HG03558 (cell line): ENCODE results near the gene CA9.

ENCODE experiments used
- ATAC-seq: cut with Tn5 transposase; IDR thresholded peaks from one replicate; pipeline ENCODE4 v1.9.1; 2021; ENCODE audit warnings: moderate number of reproducible peaks; ENCODE audit not compliant: unreplicated experiment; ENCODE audit errors: extremely low read depth

CA9 gene

DNA sequence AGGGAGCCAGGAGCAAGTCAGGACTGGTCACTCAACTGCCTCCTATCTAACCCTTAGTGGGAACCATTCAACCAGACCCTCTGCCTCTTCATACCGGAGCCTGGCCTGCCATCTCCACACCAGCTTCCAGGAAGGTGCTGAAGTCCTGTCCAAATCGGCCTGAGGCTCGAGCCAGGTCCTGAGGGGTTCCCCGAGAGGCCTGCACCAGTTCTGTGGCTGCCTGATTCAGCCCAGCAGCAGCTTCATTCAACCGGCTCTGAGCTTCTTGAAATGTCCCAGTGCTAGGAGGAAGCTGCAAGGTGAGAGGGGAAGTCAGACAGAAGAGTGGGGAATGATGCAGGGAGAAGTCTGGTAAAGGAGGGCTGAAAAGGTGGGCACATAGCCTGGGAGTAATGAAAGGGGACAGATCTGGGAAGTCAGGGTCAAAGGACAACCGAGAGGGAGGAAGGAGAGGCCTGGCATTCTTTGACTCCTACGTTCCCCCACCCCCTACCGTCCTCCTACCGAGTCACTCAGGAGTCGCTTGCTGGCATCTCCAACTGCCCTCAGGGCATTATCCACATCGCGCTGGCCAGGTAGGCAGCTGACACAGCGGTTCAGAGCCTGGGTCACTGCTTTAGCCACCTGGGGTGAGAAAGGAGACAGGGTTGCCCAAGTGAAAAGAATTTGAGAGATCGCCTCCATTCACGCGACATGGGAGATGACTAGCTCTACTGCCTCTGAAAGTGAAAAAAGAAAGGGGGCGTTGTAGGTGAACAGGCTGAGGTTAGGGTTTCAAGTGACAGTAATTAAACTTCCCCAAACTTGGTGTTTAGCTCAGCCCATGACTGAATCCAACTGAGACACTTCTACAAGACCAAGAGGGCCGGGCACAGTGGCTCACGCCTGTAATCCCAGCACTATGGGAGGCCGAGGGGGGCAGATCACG, 38.0 kb downstream of the CA9 start:
- no peak for ATAC-seq

DNA sequence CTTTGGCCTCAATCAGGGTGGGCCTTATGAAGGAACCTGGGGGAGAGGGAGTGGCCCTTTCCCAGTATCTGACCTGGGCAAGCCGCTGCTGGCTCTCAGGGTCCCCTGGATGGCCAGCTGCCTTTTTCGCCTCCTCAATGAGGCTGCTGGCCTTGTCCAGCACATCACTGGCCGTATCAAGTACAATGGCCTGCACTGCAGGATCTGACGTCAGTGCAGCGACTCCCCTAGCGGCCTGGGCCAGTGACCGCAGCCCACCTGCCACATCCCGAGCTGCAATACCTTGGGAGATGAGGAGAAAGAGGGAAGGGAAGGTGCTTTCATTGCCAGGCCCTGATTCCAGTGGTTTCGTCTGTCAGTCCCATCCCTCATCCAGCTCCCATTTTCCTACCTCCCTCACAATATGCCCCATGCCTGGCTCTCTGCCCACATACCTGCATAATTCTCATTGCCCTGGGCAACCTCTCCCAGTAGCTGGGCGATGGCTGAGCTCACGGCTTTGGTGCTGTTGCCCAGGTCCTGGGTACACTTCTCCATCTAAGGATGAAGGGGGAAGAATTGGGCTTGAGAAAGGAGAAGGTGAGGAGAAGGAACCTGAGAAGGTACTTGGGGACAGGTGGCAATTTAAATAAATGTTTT, 39.2 kb downstream of the CA9 start:
- no peak for ATAC-seq

- ATAC-seq: no peak
These were observed 39.9 kb downstream of the CA9 start for GRCh38 chr9:35713578-35713977.

GRCh38 chr9:35714123-35714522, 40.4 kb downstream of the CA9 start:
- no peak for ATAC-seq

DNA sequence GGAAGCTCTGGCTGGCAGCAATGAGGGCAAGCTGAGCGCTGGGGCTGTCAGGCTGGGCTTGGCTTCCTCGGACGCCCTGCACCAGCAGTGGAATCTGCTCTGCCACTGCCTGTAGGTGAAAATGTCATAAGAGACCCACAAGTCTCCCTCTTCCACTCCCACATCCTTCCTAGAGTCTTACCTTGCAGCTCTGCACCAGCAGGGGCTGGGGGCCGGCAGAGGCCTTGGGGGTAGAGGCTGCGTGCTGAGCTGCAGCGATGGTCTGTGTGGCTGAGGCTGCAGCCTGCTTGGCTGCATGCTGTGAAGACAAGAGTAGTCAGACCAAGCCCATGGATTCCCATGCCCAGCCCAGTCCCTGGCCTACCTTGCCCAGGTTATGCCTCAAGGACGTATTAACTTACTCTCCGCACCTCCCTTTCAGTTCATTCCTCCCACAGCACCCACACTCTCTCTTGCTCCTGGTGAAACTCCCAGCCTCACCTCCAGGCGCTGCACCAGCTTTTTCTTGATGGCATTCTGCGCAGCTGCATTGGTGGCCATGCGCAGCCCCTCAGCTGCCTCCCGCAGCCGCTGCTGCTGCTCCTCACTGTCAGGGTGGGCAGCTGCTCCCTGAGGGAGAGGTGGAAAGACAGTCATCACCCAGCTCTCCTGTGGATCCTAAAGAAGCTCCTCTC, 41.0 kb downstream of the CA9 start:
- ATAC-seq: no peak

DNA sequence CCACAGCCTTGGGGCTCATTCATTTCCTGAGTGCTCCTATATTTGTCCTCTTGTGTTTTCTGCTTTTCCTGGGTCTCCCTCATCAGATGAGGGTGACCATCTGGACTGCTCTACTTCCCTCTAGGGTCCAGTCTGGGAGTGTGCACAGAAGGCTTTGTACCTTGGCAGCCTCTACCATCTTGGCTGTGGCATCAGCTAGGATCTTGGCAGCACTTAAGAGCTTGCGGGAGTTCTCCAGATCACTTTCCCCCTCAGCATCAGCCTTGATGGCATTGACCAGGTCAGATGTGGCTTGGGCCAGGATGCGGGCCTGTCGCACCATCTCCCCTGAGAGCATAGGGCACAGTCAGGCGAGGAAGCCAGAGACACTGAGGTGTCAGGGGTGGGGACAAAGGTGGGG, 42.5 kb downstream of the CA9 start:
- no peak for ATAC-seq

DNA sequence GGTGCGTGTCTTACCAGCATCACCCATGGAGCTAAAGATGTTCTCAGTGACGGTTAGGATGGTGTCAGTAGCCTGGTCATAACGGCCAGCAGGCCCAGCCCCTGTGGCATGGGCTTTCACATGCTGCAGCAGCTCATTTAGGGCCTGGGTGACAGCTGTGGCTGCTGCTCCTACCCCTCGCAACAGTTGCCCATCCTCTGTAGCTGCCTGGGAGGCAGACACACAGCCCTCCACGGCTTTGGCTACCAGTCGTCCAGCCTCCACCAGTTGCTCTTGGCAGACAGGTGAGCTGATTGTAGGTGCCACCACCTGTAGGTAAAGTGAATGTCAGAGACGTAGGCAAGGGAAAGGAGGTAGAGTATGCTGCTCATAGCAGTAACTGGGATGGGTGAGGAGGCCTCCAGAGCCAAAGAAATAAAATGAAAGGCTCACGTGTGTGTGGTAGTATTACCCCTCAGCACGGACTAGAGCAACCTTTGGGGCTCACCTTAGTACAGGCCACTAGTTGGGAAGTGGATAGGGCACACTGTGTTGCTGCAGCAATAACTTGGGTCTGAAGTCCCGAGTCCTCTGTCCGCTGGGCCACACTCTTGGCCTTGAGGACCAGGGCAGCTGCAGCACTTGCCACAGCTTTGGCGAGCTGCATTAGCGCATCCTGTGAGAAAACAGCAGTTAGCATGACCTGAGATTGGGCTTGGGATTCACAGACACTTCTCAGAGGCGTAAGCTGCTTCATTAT, 43.6 kb downstream of the CA9 start:
- no peak for ATAC-seq

DNA sequence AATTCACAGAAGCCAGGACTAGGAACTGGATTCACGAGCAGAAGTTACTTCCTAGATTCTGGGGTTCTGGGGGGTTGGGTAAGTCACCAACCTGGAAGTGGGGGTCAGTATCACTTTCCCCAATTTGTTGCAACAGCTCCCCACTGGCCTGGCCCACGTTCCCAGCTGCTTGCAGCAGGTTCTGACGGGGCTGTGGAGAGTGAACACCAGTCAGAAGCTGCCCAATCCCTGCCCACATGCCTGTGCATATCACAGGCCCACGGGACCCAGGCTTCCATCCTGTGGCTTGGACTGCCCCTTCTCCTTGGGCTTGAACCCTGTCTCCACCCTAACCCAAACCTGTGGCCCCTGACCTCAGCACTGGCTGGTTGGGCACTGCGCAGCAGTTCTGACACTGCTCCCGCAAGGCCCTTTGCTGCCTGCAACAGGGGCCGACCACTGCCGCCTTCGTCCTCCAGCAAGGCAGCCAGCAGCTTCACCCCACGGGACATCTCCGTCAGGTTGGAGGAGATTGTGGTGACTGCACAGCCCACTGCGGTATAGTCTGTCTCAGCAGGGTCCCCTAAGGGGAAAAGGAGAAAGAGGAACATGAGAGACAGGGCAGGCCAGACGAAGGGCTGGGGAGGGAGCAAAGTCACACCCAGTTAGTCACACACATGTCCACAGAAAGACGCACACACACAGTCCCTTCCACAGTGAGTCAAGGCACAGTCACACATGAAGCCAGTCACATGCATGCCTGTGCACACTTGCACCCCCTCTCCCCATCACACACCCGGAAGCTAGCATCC, 45.2 kb downstream of the CA9 start:
- no peak for ATAC-seq

- ATAC-seq: no peak
These were observed 45.8 kb downstream of the CA9 start for GRCh38 chr9:35719546-35719945.

DNA sequence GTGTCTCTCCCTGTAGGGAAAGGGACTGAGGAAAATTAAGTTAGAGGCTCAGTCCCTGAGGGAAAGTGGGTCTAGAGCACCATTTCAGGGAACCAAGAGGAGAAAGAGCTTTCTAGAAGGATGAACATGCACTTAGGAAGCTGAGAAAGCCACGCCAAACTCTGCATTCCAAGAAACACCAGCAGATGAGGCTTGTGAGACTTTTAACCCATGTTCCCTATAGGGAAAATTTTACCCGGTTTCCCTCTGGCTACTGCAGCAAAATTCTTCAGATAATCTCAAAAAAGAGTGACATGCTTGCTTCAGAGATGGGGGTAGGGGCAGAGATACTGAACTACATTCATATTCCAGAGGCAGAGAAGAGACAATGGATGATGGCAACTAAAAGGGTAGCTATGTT, 49.7 kb downstream of the CA9 start:
- no peak for ATAC-seq

DNA sequence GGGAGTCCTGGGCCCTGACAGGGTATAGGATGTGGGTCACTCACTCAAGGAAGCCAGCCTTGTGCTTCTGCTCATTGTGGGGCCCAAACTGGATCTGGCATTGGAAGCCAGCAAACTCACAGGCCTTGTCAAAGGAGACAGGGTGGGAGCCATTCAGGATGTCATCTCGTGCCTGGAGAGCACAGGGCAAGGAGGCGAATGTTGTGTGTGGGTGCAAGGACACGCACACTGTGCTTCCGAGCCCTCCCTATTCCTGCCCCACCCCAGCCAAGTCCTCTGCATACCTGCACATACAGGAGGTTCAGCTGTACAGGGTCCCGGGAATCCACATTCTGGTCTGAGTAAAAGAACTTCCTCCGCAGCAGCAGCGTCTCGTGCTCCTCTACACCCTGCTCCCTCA, 50.2 kb downstream of the CA9 start:
- ATAC-seq: no peak

GRCh38 chr9:35725362-35725761, 51.6 kb downstream of the CA9 start:
- no peak for ATAC-seq

DNA sequence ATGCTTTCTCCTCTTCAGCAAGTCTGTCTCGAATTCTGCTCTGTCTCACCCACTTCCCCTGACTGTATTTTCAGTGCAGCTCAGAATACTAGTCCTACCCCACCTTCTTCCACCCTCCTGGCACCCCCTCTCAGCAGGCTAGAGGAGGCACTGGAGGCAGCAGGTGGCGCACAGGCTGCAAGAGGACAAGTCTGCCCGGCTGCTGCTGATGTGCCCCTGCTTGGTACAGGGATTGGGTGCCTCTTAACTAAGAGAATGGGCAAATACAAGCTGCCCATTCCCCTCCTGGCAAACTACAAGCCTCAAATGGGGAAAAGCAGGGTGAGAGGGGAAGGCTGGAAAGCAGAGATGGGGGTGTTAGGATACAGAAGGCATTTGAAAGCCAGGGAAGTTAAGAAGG, 53.2 kb downstream of the CA9 start:
- ATAC-seq: no peak

GRCh38 chr9:35727676-35728040, 53.9 kb downstream of the CA9 start:
- ATAC-seq: no peak

DNA sequence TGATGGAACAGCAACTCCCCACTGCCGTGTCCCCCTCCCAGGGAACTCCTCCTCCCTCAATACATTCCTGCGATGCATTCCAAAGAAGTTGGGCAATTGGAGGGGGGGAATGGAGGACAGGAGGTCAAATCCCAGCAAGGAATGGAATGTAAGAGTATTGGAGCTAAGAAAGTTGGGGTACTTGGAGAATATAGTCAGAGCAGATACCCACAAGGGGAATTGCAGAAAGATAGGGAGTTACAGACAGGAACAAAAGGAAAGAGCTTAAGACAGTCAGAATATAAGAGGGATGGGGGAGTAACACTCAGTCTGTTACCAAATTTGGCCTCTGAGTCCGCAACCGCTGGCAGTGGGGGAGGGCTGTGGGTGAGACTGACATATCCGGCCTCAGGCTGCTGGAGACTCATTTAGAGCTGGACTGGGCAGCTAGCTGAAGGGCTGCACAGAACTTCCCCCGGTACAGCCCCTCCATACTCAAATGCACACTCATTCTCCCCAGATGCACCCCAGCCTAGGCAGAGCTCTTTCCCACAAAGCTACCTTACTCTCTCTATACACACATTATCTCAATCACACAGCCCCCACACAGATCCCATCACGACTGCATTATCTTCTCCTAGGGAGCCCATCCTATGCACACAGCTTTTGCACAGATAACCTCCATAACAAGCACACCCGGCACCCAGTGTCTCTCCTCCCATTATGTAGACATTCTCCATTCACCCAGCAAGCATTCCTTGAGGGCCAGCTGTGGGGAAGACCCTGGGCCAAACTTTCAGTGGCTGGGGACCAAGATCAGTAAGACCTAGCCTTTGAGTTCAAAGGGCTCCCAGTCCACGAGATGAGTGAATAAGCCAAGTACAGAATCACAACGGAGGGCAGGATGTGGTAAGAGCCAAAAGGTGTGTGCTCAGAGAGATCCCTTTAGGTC, 54.6 kb downstream of the CA9 start:
- no peak for ATAC-seq

- ATAC-seq: no peak
These were observed 55.4 kb downstream of the CA9 start for GRCh38 chr9:35729101-35729500.

DNA sequence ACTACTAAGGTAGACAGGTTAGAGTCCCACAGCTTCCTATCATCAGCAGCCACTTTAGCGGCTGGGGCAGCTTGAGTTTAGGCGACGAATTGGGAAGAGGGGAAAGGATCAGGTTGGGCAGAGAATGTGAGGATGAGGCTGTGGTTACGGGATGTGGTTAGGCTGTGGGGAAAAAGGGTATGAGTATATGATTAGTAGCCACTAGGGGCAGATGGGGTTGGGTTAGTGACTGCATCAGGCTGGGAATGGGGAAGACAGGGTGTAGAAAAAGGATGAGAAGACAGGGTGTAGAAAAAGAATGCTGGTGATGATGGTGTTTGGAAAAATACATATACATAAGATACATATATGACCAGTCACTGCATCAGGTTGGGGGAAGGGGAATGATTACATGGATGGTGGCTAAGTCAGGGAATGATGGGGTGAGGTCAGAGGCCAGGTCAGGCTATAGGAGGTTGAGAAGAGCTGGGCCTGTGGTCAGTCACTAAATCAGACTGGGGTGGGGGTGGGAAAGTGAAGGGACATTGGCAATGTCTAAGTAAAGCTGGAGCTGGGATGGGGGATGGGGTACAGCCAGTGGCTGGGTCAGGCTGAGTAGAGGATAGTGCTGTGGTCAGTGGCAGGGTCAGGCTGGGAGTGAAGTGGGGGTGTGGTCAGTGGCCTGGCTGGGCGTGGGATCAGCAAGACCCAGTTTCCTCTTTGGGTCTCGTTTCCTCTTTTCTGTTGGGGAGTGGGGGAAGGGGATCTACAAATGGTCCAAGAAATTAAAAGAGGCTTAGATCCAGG, 56.2 kb downstream of the CA9 start:
- ATAC-seq: no peak

DNA sequence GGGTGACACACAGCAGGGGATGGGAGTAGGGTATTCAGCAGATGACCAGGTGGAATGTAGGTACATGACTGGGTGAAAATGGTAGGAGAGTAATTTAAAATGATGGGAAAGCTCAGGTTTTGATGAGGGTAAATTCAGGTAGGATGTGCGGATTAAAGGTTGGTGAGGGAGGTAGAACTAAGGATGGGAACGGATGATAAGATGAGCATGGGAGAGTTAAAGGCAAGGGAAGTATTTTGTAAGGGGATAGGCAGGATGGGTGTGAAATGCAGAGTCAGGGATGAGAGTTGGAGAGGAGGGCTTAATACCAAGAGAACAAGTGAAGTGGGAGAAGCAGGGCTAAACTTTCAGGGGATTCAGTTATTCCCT, 56.7 kb downstream of the CA9 start:
- no peak for ATAC-seq
